ENCODE data around the gene ARHGAP15. TPM values are rescaled to one million over a fixed set of nuclear protein-coding genes. Genes with fewer than 3 reads are reported as not detected.

Gene ARHGAP15
- total and polyA plus RNA-seq, 8 donors, result 0.69 to 5.2 (median 1.5) TPM

- ATAC-seq (no peak), DNase-seq (no peak), FAIRE-seq (no peak)
- no peaks in the 10 kb centered on the region for H3K9me3 ChIP-seq
- H3K4me1 ChIP-seq, result no peaks in the 10 kb centered on the region
- H3K27me3 ChIP-seq, result no peaks in the 10 kb centered on the region
- no peak for TF ChIP-seq CTCF (IDR thresholded peaks at IDR 0.05)
- no peak overlapping the region for H3K27ac ChIP-seq
- intact Hi-C loops (cut with DNase I), result no loop called here
- whole genome bisulfite sequencing, 2 donors, result 90% methylated on average over 2 of the region's 2 CpGs
- H3K36me3 ChIP-seq, result no peaks in the 10 kb centered on the region
- no peak overlapping the region for H3K4me3 ChIP-seq
Measured at GRCh38 chr2:143732871-143733270, 603.7 kb downstream of the ARHGAP15 start.

DNA sequence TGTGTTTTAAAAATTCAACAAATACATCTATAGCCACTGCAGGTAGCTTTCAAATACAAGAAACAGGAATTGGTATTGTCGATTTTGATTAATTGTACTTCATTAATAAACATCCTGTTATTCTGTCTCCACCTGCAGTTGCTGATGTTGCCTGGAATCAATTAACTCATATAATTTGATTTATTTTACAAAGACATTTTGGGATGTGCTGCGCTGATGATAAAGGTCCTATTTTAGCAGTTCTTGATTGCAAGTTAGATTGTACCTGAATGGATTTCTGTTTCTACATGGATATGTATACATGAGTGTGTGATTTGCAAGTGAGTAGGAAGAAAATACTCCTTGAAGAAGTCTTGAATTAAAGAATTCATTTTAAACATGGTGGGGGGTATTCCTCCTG lies 605.3 kb downstream of the ARHGAP15 start:
- H3K4me1 ChIP-seq, result no peaks in the 10 kb centered on the region
- intact Hi-C loops (cut with DNase I), result no loop called here
- H3K27ac ChIP-seq, result no peak overlapping the region
- ATAC-seq (no peak), DNase-seq (no peak), FAIRE-seq (no peak)
- WGBS, 2 donors, result 80 to 93% methylated on average over 2 of the region's 2 CpGs
- no peaks in the 10 kb centered on the region for H3K9me3 ChIP-seq
- H3K4me3 ChIP-seq, result no peak overlapping the region
- TF ChIP-seq CTCF (IDR thresholded peaks at IDR 0.05), result no peak
- H3K36me3 ChIP-seq, result no peaks in the 10 kb centered on the region
- no peaks in the 10 kb centered on the region for H3K27me3 ChIP-seq

- DNase-seq (no peak), FAIRE-seq (no peak), ATAC-seq (no peak)
- Histone ChIP-seq H3K27ac (no peak overlapping the region), H3K4me3 (no peak overlapping the region), H3K27me3 (no peaks in the 10 kb centered on the region), H3K9me3 (no peaks in the 10 kb centered on the region), H3K36me3 (no peaks in the 10 kb centered on the region), H3K4me1 (no peaks in the 10 kb centered on the region)
- intact Hi-C loops (cut with DNase I), result no loop called here
- WGBS, 2 donors, result 49 to 59% methylated on average over 3 of the region's 3 CpGs
- no peak for TF ChIP-seq CTCF (IDR thresholded peaks at IDR 0.05)
Measured at GRCh38 chr2:143736904-143737303, 607.7 kb downstream of the ARHGAP15 start.

DNA sequence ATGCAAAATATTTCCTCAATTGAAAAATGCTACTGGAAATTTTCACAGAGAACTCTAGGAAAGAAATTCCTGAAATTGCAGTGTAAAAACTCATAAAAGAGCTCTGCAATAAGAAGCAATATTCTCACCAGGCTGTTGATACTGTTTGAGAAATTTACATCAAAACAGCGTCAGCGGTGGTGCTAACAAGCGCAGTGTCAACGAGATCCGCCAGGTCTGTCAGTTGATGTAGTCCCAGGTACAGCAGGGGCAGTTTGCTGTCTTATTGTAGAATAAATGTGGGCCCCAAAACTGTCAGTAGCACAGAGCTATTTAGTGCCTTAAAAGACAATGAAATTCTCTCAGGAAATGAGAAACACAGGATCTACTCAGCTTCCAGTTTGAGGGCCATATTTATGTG lies 611.2 kb downstream of the ARHGAP15 start:
- TF ChIP-seq CTCF (IDR thresholded peaks at IDR 0.05), result no peak
- WGBS, 2 donors, result 89 to 93% methylated on average over 5 of the region's 5 CpGs
- no peak overlapping the region for H3K27ac ChIP-seq
- no peaks in the 10 kb centered on the region for H3K9me3 ChIP-seq
- intact Hi-C loops (cut with DNase I), result no loop called here
- no peaks in the 10 kb centered on the region for H3K4me1 ChIP-seq
- no peak for DNase-seq
- no peaks in the 10 kb centered on the region for H3K27me3 ChIP-seq
- FAIRE-seq, result no peak
- H3K4me3 ChIP-seq, result no peak overlapping the region
- no peak for ATAC-seq
- H3K36me3 ChIP-seq, result no peaks in the 10 kb centered on the region

DNA sequence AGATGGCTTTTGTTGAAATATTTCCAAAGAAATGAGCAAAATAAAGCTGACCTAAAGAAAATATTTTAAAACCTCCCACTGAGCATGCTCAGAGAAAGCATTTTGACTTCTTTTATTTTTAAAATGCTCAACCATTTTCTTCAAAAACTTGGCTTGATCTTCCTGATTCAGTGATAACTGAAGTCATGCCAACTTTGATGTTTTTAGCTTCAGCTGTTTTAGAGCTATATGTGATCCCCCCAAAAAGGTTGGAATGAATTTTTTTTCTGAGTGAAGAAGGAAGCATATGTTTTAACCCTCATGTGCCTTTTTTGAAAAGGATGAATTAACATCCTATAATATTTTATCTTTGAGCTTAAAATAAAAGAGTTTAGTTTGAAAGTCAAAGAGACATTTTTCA lies 612.0 kb downstream of the ARHGAP15 start:
- DNase-seq (no peak), FAIRE-seq (no peak), ATAC-seq (no peak)
- Histone ChIP-seq H3K9me3 (no peaks in the 10 kb centered on the region), H3K4me1 (no peaks in the 10 kb centered on the region), H3K27me3 (no peaks in the 10 kb centered on the region), H3K4me3 (no peak overlapping the region), H3K36me3 (no peaks in the 10 kb centered on the region), H3K27ac (no peak overlapping the region)
- no peak for TF ChIP-seq CTCF (IDR thresholded peaks at IDR 0.05)
- intact Hi-C loops (cut with DNase I), result no loop called here
